GM21360 (cell line): ENCODE results near the gene CKB.
"Not testable (repeated sequence)": the region's sequence is repeated elsewhere in the genome, so short reads cannot be mapped to it uniquely, and the experiment has no call there.

ENCODE experiments used
- ATAC-seq: cut with Tn5 transposase; IDR thresholded peaks from one replicate; pipeline ENCODE4 v1.9.1; 2021; ENCODE audit warnings: mild to moderate bottlenecking, moderate library complexity; ENCODE audit not compliant: unreplicated experiment

Gene CKB

GRCh38 chr14:103514596-103515421, 7.8 kb downstream of the CKB start:
- no peak for ATAC-seq

DNA sequence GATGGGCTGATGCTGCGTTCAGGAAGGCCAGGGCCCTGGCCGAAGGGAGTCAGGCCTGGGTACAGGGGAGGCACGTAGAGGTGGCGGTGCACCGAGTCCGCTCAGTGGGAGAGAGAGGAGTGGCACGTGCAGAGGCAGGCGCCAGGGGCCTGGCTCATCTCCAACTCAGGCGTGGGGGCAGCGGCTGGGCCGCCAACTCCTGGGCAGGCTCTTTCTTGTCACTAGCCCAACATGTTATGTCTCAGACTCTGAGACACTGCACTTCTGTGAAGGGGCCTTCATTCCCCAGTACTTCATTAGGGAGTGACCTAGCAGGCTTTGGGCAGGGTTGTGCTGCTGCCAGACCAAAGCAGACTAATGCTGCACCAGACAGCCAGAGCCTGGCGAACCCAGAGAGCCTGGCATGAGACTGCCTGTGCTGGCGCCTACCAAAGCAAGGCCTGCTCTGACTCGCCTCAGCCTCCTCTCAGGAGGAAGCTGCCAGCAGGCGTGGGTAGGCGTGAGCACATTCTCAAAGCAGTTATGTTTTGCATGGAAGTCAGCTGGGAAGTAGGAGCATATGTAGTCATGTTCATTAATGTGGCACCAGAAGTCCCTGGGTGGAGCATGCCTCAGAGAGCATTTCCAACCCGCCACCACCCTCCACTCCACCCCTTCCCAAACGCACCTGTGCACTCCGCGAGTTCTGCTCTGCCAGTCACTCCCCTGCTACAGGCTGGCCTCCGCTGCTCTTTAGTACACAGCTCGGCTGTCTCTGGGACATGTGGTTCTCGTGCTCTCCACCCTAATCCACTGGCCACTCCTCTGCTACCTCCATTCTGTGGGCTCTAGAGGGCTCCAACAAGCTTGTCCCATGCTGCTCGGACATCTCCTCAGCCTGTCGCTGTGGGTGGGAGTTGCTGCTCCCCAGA, 9.7 kb downstream of the CKB start:
- no peak for ATAC-seq

DNA sequence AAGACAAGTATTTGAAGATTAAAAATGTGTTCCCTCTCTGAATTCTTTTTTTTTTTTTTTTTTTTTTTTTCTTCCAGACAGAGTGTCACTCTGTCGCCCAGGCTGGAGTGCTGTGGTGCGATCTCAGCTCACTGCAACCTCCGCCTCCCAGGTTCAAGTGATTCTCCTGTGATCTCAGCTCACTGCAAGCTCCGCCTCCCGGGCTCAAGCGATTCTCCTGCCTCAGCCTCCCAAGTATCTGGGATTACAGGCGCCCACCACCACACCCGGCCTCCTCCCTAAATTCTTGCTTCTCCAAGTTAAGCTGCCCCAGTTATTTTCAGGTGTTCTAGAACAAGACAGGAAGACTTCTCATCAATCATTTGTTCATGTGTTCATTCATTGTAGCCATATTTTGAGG, 10.4 kb downstream of the CKB start:
- not testable (repeated sequence) for ATAC-seq

DNA sequence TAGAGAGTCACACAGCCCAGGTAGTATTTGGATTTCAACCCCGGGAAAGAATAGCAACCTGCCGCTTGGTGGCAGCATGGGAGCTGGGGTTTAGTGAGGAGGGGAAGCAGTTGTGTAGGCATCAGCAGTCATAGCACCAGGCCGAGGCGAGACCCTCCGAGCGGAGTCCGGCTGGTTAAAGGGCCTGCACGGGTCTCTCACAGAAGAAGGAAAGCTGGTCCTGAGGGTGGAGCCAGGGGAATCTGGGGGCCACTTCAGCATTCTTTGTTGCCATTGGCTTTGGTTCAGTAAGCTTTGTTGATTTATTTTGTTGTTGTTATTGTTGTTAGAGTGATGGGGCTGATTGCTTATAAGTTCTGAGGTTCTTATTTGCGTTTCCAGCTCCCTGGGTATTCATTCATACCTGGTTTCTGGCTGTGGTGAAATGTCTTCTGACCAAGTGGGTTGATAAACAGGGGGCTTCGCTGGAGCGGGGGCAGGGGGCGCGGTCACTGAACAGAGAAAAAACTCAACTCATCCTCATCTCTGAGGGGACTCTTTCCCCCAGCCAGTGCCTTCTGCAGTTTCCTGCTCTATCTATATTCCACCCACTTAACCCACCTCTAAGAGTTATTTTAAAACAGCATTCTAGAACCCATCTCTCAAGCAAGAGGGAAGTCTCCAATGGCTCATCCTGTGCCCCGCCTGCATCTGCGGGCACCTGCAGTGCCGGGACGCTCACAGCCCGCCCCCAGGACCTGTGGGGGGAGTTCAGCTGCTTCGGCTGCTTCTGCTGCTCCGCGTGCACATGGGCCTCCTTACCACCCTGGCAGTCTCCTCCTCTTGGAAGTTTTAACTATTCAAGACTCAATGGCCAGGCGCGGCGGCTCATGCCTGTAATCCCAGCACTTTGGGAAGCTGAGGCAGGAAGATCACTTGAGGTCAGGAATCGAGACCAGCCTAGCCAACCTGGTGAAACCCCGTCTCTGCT, 11.6 kb downstream of the CKB start:
- no peak for ATAC-seq

DNA sequence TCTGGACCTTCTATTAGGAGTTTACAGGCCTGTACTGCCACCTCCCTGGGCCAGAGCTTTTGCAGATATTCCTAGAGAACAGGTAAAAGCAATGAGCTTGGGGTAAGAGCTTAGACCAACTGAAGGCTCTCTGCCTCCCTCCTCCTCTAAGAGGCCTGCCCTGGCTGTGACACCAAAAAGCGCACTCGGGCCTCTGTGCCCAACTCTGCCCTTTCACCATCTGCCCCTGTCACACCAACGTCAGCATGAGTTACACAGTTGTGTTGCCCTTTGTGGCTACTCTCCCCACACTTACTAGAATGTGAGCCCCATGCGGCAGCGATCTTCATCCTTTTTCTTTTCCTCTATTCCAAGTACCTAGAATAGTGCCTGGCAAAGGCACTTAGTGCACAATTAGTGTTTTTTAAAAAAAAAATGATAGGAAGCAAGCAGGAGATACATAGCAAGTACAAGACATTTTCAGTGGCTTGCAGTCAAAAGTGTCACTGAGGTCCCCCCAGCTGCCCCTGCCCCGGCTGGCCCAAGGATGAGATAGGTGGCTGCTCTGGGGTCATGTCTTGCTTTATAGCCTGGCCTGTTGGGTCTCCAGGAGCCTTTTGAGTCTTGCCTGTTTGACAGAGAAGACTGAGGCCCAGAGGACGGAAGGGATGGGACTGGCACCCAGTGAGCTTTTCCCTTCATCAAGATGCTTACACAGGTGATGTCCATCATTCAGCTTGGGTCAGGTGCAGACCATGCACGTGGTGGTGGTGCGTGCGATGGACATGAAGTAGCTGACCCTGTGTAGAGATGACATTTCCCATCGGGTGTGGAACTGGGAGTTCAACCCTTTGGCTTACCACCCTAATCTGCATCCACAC, 12.5 kb downstream of the CKB start:
- ATAC-seq, result no peak

DNA sequence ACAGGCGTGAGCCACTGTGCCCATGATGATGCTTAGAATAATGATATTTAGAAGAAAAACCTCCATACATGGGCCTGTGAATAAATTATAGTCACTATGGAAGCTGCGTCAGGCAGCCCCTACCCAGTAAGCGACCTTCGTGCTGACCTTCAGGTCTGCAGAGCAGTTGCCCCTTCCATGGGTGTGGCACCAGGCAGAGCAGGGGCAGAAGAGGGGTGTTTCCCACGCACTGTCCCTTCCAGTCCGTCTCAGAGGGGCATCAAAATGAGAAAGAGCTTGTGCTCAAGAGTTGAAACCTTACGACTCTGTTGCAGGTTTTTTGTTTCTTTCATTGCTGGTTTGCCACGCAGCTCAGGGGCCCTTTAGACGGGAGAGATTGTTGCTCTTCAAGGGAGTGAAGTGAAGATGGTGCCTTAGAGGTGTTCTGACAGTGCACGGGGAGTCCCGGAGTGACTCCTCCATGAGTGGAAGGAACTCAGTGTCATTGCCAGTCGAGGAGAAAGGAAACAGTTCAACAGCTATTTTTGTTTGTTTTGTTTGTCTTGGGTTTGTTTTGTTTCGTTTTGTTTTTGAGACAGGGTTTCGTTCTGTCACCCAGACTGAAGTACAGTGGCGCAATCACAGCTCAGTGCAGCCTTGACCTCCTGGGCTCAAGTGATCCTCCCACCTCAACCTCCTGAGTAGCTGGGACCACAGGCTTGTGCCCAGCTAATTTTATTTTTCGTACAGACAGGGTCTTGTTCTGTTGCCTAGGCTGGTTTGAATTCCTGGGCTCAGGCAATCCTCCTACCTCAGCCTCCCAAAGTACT, 13.9 kb downstream of the CKB start:
- no peak for ATAC-seq

DNA sequence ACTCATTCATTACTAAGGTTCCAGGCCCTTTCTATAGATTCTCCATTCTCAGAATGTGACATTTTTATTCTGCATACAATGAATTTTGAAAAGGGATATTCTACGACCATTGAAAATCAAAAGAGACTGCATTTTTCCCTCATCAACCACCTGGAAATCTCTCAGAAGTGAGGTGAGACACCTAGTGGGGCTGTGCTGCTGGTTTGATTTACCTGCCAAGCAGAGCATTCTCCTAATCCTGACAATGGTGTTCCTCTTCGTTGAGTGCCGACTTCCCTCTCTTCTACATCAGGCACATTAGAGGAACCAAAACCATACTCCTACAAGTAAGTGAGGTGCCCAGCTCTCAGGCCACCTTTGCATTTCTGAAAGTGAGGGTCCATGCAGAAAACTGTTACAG, 14.9 kb downstream of the CKB start:
- no peak for ATAC-seq

- ATAC-seq, result no peak
Observed at GRCh38 chr14:103504991-103505565, 17.6 kb downstream of the CKB start.

DNA sequence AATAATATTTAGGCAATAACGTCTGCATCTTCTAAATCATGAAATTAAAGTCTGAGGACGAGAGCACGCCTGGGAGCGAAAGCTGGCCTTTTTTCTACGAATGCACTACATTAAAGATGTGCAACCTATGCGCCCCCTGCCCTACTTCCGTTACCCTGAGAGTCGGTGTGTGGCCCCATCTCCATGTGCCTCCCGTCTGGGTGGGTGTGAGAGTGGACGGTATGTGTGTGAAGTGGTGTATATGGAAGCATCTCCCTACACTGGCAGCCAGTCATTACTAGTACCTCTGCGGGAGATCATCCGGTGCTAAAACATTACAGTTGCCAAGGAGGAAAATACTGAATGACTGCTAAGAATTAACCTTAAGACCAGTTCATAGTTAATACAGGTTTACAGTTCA, 19.3 kb downstream of the CKB start:
- ATAC-seq, result no peak

DNA sequence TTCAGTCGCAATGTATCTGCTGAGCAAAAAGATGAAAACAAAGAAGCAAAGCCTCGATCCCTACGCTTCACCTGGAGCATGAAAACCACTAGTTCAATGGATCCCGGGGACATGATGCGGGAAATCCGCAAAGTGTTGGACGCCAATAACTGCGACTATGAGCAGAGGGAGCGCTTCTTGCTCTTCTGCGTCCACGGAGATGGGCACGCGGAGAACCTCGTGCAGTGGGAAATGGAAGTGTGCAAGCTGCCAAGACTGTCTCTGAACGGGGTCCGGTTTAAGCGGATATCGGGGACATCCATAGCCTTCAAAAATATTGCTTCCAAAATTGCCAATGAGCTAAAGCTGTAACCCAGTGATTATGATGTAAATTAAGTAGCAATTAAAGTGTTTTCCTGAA, 19.8 kb downstream of the CKB start:
- no peak for ATAC-seq

GRCh38 chr14:103501921-103502669, 20.5 kb downstream of the CKB start:
- no peak for ATAC-seq

DNA sequence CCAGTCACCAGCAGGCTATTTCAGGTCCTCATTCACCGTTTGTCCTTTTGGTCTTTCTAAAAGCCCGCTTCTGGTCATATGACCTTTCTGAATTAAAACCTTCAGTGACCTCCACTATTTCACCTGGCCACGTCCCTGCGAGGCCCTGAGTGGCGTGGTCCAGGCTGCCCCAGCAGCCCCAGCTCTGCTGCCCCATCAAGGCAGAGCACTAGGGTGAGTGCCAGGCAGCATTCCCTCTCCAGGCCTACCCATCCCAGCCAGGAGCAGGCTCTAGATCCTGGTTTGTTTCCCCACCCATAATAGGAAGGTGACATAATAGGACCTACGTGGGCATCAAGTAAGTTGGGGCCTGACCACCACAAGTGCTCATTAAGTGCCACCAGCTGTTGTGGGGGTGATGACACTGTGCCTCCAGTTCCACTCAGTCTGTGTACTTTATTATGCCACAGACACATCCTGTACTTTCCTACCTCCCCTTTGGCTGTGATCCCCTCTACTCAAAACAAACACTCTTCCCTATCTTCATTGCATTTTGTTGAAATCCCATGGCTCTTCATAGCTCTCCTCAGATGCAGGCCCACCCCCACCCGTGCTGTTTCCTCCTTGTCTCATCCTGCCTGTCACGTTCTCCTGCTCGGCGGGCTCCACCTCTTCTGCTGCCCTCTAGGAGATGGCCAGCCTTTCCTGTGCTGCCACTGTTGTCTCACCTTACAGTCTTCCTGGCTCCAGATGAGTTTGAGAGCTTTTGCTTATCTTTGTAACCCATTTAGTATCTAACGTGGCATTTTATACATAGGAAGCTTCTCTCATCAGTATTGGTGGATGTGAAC, 21.4 kb downstream of the CKB start:
- ATAC-seq, result no peak

DNA sequence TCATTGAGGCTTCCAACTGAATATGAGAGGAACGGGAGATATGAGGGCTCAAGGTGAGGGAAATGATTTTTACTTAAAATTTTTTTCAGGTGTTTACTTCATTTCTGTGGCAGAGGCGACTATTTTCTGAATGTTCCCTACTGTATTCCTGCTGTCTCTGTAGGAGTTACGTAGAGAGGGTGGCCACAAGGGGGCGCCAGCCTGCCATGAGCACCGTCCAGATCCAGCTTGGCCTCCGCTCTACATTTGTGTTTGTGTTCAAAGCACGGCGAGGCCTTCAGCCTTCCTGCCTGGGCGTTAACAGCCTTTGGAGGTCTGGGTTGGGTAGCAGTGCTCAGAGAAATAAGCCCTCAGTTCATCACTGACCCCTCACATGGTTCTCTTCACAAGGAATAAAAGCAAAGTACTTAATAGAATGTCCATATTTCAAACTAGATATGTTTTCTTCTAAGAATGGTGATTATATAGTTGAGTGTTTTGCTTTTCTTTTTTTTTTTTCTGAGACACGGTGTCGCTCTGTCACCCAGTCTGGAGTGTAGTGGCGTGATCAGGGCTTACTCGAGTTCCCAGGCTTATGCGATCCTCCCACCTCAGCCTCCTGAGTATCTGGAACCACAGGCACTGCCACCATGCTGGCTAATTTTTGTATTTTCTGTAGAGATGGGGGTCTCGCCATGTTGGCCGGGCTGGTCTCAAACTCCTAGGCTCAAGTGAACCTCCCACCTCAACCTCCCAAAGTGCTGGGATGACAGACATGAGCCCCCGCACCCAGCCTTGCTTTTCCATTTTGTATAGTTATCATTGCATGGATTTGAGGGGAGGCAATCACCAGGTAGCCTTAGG, 22.3 kb downstream of the CKB start:
- no peak for ATAC-seq

DNA sequence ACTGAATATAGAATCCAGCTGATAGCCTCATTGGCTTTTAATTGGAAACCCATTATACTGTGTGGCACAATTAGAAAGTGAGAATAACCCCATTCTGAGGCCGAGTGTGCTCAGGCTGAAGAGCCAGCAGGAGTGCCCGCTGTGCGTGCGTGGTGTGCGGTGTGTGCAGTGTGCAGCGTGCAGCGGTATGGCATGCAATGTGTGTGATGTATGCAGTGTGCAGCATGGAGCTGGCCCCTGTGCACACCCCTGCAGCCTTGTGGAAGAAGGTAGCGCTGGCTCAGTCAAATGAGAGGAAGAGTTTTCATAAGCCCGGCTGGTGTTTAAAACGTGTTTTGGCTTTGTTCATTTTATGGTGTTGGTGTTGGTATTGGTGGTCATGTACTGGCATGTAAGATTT, 22.9 kb downstream of the CKB start:
- no peak for ATAC-seq

DNA sequence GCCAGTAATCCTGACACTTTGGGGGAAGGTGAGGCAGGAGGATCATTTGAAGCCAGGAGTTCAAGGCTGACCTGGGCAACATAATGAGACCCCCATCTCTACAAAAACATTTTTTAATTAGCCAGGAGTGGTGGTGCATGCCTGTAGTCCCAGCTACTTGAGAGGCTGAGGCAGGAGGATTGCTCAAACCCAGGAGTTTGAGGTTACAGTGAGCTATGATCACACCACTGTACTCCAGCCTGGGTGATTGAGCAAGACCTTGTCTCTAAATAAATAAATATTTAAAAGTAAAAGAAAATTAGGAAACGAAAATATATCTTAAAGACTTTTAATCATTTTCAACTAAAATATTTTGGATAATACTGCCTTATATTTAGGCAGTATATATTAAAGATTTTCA, 25.9 kb downstream of the CKB start:
- no peak for ATAC-seq

- no peak for ATAC-seq
Observed at GRCh38 chr14:103495854-103496253, 26.8 kb downstream of the CKB start.
